HG03571 (cell line): ENCODE results near the gene CYB5R4.

Source experiments
- ATAC-seq: cut with Tn5 transposase; IDR thresholded peaks from one replicate; pipeline ENCODE4 v1.9.1; 2021; ENCODE audit not compliant: unreplicated experiment

The CYB5R4 gene

GRCh38 chr6:83976037-83976755 lies 116.7 kb downstream of the CYB5R4 start:
- ATAC-seq, result no peak

GRCh38 chr6:83976871-83977270 lies 117.4 kb downstream of the CYB5R4 start:
- ATAC-seq, result no peak

GRCh38 chr6:83978324-83978734 lies 118.8 kb downstream of the CYB5R4 start:
- no peak for ATAC-seq

- no peak for ATAC-seq
Observed at GRCh38 chr6:83978997-83979396, 119.5 kb downstream of the CYB5R4 start.

- ATAC-seq, result no peak
Observed at GRCh38 chr6:83984411-83984810, 124.9 kb downstream of the CYB5R4 start.

- ATAC-seq, result no peak
Observed at GRCh38 chr6:83985308-83985713, 125.8 kb downstream of the CYB5R4 start.

- no peak for ATAC-seq
Observed at GRCh38 chr6:83985715-83986114, 126.2 kb downstream of the CYB5R4 start.

- no peak for ATAC-seq
Observed at GRCh38 chr6:83998021-83998584, 138.6 kb downstream of the CYB5R4 start.

- no peak for ATAC-seq
Observed at GRCh38 chr6:84001119-84001518, 141.6 kb downstream of the CYB5R4 start.

GRCh38 chr6:84002226-84002625 lies 142.7 kb downstream of the CYB5R4 start:
- ATAC-seq, result no peak

- ATAC-seq, result no peak
Observed at GRCh38 chr6:84003131-84003530, 143.6 kb downstream of the CYB5R4 start.

- ATAC-seq, result no peak
Observed at GRCh38 chr6:84003654-84004053, 144.2 kb downstream of the CYB5R4 start.

GRCh38 chr6:84007871-84008270 lies 148.4 kb downstream of the CYB5R4 start:
- ATAC-seq, result no peak

- no peak for ATAC-seq
Observed at GRCh38 chr6:84013354-84013753, 153.9 kb downstream of the CYB5R4 start.

- ATAC-seq, result no peak
Observed at GRCh38 chr6:84013931-84014330, 154.4 kb downstream of the CYB5R4 start.

- ATAC-seq, result no peak
Observed at GRCh38 chr6:84016029-84016428, 156.5 kb downstream of the CYB5R4 start.
